Measurements from ENCODE around the gene RGS6.

DNA sequence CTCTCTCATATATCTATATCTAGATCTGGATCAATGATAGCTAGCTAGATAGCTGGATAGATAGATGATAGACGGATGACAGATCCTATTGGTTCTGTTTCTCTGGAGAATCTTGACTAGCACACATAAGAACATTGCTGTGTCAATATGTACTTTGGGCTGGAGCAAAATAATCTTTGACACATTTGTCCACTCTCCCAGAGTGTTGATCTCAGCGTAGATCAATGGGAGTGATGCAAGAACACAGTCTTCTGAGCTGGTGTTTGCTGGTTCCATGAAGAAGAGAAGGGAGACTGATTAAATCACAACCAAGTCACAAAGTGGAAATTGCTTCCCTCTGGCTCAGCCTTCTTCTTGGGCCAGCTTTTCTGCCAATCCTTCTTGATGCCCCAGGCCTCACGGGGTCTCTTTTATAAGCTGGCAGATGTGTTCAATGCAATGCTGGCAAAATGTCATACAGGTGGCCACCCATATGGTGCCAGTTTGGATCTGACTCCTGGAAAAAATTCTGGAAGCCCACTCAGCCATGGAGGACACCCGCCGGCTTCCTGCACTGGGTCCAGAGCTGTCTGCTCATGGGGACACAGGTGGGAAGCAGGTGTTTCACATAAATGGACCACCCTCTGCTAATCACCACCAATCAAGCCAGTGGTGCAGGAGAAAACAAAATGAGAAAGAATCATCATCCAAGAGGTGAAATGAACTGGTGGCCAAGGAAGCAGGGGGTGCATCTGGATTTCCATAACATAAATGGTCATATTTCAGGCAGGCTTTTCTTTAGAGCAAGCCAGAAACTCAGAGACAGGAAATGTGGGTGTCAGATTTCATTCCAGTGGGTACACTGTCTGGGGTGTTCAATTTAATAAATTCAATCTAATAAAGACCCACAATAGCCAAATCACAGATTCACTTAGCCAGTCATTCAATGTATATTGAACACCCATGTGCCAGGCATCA is 651.4 kb downstream of the RGS6 start:
- TF ChIP-seq, protein P1, sequence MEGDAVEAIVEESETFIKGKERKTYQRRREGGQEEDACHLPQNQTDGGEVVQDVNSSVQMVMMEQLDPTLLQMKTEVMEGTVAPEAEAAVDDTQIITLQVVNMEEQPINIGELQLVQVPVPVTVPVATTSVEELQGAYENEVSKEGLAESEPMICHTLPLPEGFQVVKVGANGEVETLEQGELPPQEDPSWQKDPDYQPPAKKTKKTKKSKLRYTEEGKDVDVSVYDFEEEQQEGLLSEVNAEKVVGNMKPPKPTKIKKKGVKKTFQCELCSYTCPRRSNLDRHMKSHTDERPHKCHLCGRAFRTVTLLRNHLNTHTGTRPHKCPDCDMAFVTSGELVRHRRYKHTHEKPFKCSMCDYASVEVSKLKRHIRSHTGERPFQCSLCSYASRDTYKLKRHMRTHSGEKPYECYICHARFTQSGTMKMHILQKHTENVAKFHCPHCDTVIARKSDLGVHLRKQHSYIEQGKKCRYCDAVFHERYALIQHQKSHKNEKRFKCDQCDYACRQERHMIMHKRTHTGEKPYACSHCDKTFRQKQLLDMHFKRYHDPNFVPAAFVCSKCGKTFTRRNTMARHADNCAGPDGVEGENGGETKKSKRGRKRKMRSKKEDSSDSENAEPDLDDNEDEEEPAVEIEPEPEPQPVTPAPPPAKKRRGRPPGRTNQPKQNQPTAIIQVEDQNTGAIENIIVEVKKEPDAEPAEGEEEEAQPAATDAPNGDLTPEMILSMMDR (conservative IDR thresholded peaks at IDR 0.05), result no peak
- TF ChIP-seq ZFX (IDR thresholded peaks at IDR 0.05), result no peak
